GM23338 (cell line): ENCODE measurements around the gene CAPN10. TPM values are rescaled to one million over a fixed set of nuclear protein-coding genes. Genes with fewer than 3 reads are reported as not detected.

ENCODE experiments used
- ATAC-seq: fragments of 200-7000 bp; cut with Tn5 transposase; 3 replicates; pipeline ENCODE4 v1.9.1; 2020
- DNase-seq: peaks from one replicate; pipeline ENCODE4 v3.0.0-alpha.2; 2015; ENCODE audit warnings: low spot score
- H2AFZ ChIP-seq: fragments of 200-600 bp; sonication (generic); 2 replicates; pipeline ENCODE4 v1.8.0; 2016; ENCODE audit warnings: antibody characterized with exemption, mild to moderate bottlenecking, moderate library complexity
- H3F3A ChIP-seq: fragments of 200-600 bp; sonication (generic); replicated peaks from 2 replicates; pipeline ENCODE4 v1.8.0; 2017; ENCODE audit warnings: antibody characterized with exemption, mixed run types, low read depth
- H3K27ac ChIP-seq: fragments of 200-600 bp; sonication (generic); 2 replicates; pipeline ENCODE4 v1.6.1; 2016; ENCODE audit warnings: low read depth
- H3K27me3 ChIP-seq: fragments of 200-600 bp; sonication (generic); 2 replicates; pipeline ENCODE4 v1.8.0; 2016; ENCODE audit warnings: mild to moderate bottlenecking, mixed run types, moderate library complexity; ENCODE audit not compliant: insufficient read depth
- H3K36me3 ChIP-seq: fragments of 200-600 bp; sonication (generic); 2 replicates; pipeline ENCODE4 v1.8.0; 2016; ENCODE audit warnings: mild to moderate bottlenecking; ENCODE audit not compliant: insufficient read depth
- H3K4me1 ChIP-seq: fragments of 200-600 bp; sonication (generic); 2 replicates; pipeline ENCODE4 v1.8.0; 2016; ENCODE audit warnings: mild to moderate bottlenecking, moderate library complexity; ENCODE audit not compliant: insufficient read depth
- H3K4me2 ChIP-seq: fragments of 200-600 bp; sonication (generic); 2 replicates; pipeline ENCODE4 v1.7.1; 2017; ENCODE audit warnings: mixed run types
- H3K4me3 ChIP-seq: fragments of 200-600 bp; sonication (generic); 2 replicates; pipeline ENCODE4 v1.6.1; 2016; ENCODE audit warnings: mixed run types
- H3K79me2 ChIP-seq: fragments of 200-600 bp; sonication (generic); replicated peaks from 2 replicates; pipeline ENCODE4 v1.8.0; 2017; ENCODE audit warnings: mild to moderate bottlenecking; ENCODE audit not compliant: insufficient read depth
- H3K9me2 ChIP-seq: fragments of 200-600 bp; sonication (generic); 2 replicates; pipeline ENCODE4 v1.8.0; 2017; ENCODE audit not compliant: insufficient read depth
- H4K20me1 ChIP-seq: fragments of 200-600 bp; sonication (generic); replicated peaks from 2 replicates; pipeline ENCODE4 v1.8.0; 2017; ENCODE audit warnings: mild to moderate bottlenecking; ENCODE audit not compliant: insufficient read depth
- H3K27ac Mint-ChIP-seq: 2 replicates; pipeline ENCODE4 v1.8.0; 2020; ENCODE audit warnings: inconsistent platforms, mild to moderate bottlenecking, moderate library complexity, mixed read lengths
- H3K27me3 Mint-ChIP-seq: 3 replicates; pipeline ENCODE4 v1.8.0; 2022; ENCODE audit warnings: low read depth, mild to moderate bottlenecking, moderate library complexity, mixed read lengths, inconsistent platforms; ENCODE audit not compliant: insufficient read depth, poor library complexity
- H3K36me3 Mint-ChIP-seq: 3 replicates; pipeline ENCODE4 v1.8.0; 2021; ENCODE audit warnings: low read depth, mild to moderate bottlenecking, inconsistent platforms, moderate library complexity, mixed read lengths
- H3K4me1 Mint-ChIP-seq: 3 replicates; pipeline ENCODE4 v1.8.0; 2020; ENCODE audit warnings: mild to moderate bottlenecking, inconsistent platforms, mixed read lengths
- H3K4me3 Mint-ChIP-seq: 3 replicates; pipeline ENCODE4 v1.8.0; 2021; ENCODE audit warnings: moderate library complexity, mild to moderate bottlenecking, inconsistent platforms, mixed read lengths
- H3K9me3 Mint-ChIP-seq: 3 replicates; pipeline ENCODE4 v1.8.0; 2020; ENCODE audit warnings: moderate library complexity, mild to moderate bottlenecking, inconsistent platforms, mixed read lengths
- EZH2 ChIP-seq: fragments of 200-600 bp; sonication (generic); IDR thresholded peaks from one replicate; pipeline ENCODE4 v1.8.0; 2017; ENCODE audit warnings: antibody characterized with exemption, mild to moderate bottlenecking, low read depth; ENCODE audit not compliant: unreplicated experiment
- JUNB ChIP-seq: IDR thresholded peaks from one replicate; pipeline ENCODE4 v1.6.1; 2016; ENCODE audit warnings: antibody characterized with exemption; ENCODE audit not compliant: unreplicated experiment
- NANOG ChIP-seq: IDR thresholded peaks from 2 replicates; pipeline ENCODE4 v1.6.1; 2016; ENCODE audit warnings: antibody characterized with exemption, borderline replicate concordance
- POLR2AphosphoS5 ChIP-seq: IDR thresholded peaks from 2 replicates; pipeline ENCODE4 v1.6.1; 2016; ENCODE audit warnings: antibody characterized with exemption, low read depth
- polyA plus RNA-seq: library from polyadenylated mRNA; unstranded; fragments of >200 nt; fragmentation: Nextera tagmentation; extraction: Ambion mirVana; gene quantifications from 2 replicates; pipeline ENCODE4 v1.2.1, GENCODE V29; 2016
- total RNA-seq: library from RNA; depleted of rRNA; stranded (reverse); fragments of >200 nt; shearing (Covaris generic); gene quantifications from 2 replicates; pipeline ENCODE4 v1.2.3, GENCODE V29; 2014
- TF ChIP-seq, protein P1 (sequence below): fragments of 250-450 bp; sonication (Bioruptor Pico); IDR thresholded peaks from 2 replicates; pipeline ENCODE4 v1.5.0; 2020; ENCODE audit warnings: mild to moderate bottlenecking, moderate library complexity
- TF ChIP-seq, protein P2 (sequence below): IDR thresholded peaks from one replicate; pipeline ENCODE4 v1.6.1; 2018; ENCODE audit warnings: antibody characterized with exemption; ENCODE audit not compliant: unreplicated experiment

Gene CAPN10
- total and polyA plus RNA-seq, 2 experiments from 2014 or later = 30.2 to 59.8 TPM

DNA sequence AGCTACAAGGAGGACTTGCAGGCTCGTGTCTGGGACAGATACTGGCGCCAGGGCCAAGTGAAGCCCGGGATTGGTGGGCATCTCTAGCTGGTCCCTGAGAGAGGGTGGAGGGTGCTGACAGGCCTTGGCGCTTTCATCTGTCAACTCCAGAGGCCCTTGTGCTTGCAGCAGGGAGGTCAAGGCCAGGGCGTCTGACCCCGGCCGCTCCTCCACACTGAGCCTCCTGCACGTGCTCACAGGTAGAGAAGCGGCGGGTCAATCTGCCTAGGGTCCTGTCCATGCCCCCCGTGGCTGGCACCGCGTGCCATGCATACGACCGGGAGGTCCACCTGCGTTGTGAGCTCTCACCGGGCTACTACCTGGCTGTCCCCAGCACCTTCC lies 9.5 kb downstream of the CAPN10 start:
- no peak overlapping the region for H2AFZ ChIP-seq
- Mint-ChIP-seq H3K4me1 (no peaks in the 10 kb centered on the region; the same call in 2 of the 3 replicates), H3K27ac (no peak overlapping the region), H3K27me3 (peaks cover 1% of the 10 kb centered on the region), H3K9me3 (no peaks in the 10 kb centered on the region), H3K4me3 (no peak overlapping the region), H3K36me3 (peaks cover 2% of the 10 kb centered on the region; the same call in 2 of the 3 replicates)
- TF ChIP-seq EZH2 = no peak
- TF ChIP-seq JUNB = no peak
- TF ChIP-seq, protein P1, sequence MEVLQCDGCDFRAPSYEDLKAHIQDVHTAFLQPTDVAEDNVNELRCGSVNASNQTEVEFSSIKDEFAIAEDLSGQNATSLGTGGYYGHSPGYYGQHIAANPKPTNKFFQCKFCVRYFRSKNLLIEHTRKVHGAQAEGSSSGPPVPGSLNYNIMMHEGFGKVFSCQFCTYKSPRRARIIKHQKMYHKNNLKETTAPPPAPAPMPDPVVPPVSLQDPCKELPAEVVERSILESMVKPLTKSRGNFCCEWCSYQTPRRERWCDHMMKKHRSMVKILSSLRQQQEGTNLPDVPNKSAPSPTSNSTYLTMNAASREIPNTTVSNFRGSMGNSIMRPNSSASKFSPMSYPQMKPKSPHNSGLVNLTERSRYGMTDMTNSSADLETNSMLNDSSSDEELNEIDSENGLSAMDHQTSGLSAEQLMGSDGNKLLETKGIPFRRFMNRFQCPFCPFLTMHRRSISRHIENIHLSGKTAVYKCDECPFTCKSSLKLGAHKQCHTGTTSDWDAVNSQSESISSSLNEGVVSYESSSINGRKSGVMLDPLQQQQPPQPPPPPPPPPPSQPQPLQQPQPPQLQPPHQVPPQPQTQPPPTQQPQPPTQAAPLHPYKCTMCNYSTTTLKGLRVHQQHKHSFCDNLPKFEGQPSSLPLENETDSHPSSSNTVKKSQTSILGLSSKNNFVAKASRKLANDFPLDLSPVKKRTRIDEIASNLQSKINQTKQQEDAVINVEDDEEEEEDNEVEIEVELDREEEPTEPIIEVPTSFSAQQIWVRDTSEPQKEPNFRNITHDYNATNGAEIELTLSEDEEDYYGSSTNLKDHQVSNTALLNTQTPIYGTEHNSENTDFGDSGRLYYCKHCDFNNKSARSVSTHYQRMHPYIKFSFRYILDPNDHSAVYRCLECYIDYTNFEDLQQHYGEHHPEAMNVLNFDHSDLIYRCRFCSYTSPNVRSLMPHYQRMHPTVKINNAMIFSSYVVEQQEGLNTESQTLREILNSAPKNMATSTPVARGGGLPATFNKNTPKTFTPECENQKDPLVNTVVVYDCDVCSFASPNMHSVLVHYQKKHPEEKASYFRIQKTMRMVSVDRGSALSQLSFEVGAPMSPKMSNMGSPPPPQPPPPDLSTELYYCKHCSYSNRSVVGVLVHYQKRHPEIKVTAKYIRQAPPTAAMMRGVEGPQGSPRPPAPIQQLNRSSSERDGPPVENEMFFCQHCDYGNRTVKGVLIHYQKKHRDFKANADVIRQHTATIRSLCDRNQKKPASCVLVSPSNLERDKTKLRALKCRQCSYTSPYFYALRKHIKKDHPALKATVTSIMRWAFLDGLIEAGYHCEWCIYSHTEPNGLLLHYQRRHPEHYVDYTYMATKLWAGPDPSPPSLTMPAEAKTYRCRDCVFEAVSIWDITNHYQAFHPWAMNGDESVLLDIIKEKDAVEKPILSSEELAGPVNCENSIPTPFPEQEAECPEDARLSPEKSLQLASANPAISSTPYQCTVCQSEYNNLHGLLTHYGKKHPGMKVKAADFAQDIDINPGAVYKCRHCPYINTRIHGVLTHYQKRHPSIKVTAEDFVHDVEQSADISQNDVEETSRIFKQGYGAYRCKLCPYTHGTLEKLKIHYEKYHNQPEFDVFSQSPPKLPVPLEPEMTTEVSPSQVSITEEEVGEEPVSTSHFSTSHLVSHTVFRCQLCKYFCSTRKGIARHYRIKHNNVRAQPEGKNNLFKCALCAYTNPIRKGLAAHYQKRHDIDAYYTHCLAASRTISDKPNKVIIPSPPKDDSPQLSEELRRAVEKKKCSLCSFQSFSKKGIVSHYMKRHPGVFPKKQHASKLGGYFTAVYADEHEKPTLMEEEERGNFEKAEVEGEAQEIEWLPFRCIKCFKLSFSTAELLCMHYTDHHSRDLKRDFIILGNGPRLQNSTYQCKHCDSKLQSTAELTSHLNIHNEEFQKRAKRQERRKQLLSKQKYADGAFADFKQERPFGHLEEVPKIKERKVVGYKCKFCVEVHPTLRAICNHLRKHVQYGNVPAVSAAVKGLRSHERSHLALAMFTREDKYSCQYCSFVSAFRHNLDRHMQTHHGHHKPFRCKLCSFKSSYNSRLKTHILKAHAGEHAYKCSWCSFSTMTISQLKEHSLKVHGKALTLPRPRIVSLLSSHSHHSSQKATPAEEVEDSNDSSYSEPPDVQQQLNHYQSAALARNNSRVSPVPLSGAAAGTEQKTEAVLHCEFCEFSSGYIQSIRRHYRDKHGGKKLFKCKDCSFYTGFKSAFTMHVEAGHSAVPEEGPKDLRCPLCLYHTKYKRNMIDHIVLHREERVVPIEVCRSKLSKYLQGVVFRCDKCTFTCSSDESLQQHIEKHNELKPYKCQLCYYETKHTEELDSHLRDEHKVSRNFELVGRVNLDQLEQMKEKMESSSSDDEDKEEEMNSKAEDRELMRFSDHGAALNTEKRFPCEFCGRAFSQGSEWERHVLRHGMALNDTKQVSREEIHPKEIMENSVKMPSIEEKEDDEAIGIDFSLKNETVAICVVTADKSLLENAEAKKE = no peak
- TF ChIP-seq POLR2AphosphoS5 = no peak
- no peak for TF ChIP-seq NANOG
- TF ChIP-seq, protein P2, sequence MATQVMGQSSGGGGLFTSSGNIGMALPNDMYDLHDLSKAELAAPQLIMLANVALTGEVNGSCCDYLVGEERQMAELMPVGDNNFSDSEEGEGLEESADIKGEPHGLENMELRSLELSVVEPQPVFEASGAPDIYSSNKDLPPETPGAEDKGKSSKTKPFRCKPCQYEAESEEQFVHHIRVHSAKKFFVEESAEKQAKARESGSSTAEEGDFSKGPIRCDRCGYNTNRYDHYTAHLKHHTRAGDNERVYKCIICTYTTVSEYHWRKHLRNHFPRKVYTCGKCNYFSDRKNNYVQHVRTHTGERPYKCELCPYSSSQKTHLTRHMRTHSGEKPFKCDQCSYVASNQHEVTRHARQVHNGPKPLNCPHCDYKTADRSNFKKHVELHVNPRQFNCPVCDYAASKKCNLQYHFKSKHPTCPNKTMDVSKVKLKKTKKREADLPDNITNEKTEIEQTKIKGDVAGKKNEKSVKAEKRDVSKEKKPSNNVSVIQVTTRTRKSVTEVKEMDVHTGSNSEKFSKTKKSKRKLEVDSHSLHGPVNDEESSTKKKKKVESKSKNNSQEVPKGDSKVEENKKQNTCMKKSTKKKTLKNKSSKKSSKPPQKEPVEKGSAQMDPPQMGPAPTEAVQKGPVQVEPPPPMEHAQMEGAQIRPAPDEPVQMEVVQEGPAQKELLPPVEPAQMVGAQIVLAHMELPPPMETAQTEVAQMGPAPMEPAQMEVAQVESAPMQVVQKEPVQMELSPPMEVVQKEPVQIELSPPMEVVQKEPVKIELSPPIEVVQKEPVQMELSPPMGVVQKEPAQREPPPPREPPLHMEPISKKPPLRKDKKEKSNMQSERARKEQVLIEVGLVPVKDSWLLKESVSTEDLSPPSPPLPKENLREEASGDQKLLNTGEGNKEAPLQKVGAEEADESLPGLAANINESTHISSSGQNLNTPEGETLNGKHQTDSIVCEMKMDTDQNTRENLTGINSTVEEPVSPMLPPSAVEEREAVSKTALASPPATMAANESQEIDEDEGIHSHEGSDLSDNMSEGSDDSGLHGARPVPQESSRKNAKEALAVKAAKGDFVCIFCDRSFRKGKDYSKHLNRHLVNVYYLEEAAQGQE = no peak
- H3K9me2 ChIP-seq = no peaks in the 10 kb centered on the region
- H3K4me2 ChIP-seq = no peak overlapping the region
- no peaks in the 10 kb centered on the region for H3K4me1 ChIP-seq
- no peak overlapping the region for H3K27ac ChIP-seq
- no peaks in the 10 kb centered on the region for H3K27me3 ChIP-seq
- H3K36me3 ChIP-seq = no peaks in the 10 kb centered on the region
- H3F3A ChIP-seq = no peaks in the 10 kb centered on the region
- no peak overlapping the region for H3K4me3 ChIP-seq
- H4K20me1 ChIP-seq = peaks cover 3% of the 10 kb centered on the region
- DNase-seq (no peak), ATAC-seq (no peak)
- H3K79me2 ChIP-seq = peaks cover 14% of the 10 kb centered on the region
